ENCODE data around the gene RNF8.

DNA sequence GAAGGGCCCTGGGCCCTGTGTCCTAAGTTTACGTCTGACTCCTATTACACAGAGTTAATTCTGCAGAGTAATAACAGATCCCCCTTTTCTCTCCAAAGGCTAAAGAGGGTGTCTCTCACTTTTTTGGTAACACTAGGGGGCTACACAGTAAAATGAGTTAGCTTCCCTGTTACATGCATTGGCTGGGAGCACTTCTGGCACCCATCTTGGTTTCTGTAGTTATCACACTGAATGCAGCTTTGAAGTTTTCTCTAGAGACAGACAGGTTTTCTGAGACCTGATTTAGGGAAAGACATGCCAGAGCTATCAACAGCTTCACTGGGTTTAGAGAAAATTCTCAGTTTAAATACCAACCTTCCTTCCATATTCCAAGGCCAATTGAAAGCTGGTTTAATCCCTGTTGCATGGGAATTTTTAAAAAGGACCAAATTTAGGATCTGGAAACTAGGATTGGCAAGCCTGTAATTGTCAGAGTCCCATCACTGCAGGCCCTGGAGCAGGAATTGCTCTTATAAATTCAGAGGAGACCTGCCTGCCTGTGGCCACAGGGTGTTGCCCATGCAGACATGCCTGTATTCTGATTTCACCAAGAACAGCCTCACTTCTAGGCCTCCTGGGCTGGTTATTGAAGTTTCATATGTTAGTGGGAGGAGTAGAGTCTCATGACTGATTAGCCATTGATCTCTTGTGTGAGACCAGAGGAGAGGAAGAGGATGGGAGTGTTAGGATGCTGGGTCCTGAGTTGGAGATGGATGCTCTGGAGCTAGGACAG lies 29.4 kb downstream of the RNF8 start:
- TF ChIP-seq, protein P1, sequence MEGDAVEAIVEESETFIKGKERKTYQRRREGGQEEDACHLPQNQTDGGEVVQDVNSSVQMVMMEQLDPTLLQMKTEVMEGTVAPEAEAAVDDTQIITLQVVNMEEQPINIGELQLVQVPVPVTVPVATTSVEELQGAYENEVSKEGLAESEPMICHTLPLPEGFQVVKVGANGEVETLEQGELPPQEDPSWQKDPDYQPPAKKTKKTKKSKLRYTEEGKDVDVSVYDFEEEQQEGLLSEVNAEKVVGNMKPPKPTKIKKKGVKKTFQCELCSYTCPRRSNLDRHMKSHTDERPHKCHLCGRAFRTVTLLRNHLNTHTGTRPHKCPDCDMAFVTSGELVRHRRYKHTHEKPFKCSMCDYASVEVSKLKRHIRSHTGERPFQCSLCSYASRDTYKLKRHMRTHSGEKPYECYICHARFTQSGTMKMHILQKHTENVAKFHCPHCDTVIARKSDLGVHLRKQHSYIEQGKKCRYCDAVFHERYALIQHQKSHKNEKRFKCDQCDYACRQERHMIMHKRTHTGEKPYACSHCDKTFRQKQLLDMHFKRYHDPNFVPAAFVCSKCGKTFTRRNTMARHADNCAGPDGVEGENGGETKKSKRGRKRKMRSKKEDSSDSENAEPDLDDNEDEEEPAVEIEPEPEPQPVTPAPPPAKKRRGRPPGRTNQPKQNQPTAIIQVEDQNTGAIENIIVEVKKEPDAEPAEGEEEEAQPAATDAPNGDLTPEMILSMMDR (IDR thresholded peaks at IDR 0.05; ENCODE audit: low read depth, low read length): no peak
- no peak for TF ChIP-seq EZH2phosphoT487 (IDR thresholded peaks at IDR 0.05; ENCODE audit: low read depth)

Measured in OCI-LY3 (cell line).